Activated CD4-positive, CD25-positive, alpha-beta regulatory T cell (primary cell): ENCODE results near the gene ZBTB7C.

Experiments used
- DNase-seq, 4 experiments: peaks; one replicate each; lab custom pipeline; 2025; lab: John Stamatoyannopoulos, UW

ZBTB7C gene

DNA sequence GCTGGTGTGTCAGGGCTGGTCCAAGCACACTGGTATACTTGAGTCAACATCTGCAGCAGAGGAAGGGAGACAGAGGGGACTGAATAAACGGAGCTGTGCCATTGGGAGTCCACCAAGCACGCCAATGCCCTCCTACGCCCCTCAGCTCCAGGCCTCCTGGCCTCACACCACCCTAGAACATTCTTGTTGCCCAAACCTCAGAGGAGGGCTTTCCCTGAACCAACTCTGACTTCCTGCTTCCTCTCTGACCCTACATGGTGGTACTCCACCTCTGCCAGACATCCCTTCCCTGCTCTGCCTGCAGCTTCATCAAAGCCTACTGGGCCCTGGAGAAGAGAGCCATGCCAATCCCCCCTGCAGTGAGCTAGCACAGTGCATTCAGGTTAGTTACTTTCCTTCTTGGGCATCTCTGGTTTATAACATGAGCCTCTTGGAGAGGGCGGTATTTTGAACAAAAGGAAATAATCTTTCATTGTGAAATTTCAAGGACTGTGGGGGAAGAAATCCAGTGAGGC is 54.4 kb downstream of the ZBTB7C start:
- DNase-seq = no peak

DNA sequence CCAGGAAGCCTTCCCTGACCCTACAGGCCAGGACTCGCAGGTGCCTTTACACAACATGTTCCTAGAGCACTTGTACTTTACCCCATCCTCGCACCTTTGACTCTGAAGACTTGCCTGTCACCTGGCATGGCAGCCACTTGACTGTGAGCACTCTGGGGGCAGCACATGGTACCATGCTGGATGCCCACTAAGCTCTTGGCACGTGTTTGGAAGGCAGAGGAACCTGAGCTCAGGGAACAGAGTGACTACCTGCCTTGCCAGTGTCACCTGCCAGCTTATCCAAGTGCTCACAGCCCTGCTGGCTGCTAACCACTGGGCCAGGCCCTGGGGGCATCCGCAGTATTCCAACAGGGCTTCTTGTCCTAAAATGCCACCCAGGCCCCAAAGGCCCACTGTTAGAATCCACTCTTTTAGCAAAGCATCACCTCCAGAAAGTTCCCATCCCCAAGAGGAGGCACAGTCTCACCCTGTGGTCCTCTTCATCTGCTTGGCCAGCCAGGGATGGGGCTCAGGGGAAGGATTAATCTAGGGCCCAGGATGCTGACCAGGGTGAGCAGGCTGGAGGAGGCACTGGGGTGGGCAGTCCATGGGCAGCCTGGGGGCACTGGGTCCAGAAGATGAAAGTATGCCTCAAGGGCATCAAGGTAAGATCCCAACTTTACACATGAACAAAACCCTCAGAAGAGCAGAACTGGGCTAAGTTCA is 57.0 kb downstream of the ZBTB7C start:
- no peak for DNase-seq

DNA sequence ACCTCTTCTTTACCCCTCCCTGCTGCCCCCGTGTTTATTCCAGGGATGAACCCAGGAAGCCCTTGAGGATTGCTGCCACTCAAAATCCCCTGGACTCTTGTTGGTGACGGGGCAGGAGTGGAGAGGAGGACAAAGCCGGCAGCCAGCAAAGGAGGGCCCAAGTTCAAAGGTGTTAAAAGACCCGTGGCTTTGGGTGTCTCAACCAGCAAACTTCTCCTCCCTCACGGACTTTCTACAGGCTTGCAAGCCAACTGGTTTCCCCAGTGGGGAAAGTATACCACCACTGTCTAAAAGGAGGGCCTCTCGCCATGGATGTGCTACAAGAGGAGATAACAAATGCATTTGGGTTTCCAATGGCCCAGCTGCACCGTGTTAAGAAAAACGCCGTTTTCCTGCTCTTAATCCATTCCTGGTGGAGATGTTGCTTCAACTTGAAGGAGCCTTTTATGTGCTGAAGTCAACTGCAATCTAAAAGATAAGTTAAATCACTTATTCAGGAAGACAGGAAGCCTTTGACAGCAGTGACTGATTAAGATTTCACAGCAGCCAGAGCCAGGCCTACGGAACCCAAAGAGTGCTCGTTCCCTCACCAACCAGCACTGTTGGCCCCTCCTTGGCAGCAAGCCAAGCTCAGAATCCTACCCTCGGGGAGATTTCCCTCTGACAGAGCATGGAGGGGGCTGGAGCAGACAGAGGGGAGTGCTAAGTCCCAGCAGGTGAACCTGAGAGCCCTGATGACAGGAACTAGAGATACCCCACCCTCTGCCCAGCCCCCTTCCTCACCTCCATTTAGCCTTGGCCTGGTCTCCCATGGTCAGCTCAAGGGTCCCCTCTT is 57.8 kb downstream of the ZBTB7C start:
- no peak for DNase-seq

DNA sequence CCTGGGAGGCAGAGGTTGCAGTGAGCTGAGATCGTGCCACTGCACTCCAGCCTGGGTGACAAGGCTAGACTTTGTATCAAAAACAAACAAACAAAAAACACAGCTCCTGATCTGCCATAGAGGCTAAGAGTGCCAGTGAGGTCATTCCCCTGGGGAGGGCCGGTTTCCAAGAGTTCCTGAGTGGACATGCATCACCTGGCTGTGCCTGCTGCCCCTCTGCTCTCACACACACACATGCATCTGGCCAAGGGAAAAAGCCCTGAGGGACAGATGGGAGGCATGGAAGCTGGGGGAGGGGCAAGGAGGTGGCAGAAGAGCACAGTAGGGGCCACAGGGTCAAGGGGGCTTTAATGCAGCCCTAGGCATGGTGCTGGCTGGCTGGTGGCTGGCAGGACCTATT is 60.4 kb downstream of the ZBTB7C start:
- no peak for DNase-seq

DNA sequence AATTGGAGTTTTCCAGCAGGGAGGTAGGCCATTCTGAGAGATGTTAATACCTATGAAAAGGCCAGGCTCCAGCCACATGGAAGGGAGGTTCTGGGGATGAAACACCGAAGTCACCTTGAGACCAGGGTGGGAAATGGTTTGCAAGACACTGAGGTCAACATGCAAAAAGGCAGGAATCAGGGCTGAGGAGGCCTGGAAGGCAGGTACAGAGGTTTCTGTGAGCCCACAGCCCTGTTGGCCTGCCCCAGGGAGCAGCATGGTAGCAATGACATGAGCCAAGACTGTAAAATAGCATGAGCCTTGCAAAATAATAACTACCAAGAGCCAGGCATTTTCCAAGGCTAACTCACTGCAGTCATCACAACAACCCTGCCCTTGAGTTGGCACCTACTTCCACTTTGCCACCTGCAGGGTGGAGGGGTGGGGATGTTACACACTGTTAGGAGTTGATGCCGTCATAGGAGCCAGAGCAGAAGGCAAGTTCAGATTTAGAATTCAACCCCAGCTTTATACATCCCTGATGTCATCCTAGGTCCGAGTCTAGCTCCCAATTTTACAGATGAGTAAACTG is 61.3 kb downstream of the ZBTB7C start:
- no peak for DNase-seq

DNA sequence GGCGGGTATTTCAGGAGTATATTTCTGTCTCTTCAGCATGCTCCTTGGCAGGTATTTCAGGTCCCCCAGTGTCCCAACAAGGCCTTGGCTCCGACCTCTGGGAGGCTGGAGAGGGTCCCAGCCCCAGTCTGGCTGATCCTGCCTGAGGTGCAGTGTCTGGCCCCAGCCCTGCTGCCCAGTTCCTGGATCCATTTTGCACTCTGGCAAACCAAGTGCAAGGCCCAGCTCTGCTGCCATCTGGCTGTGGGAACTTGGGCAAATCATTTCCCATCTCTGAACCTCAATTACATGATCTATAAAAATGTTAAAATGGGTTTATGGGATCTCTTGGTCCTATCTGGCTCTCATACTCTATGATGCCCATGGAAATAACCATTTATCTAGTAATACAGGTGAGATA is 63.6 kb downstream of the ZBTB7C start:
- no peak for DNase-seq

- no peak for DNase-seq
Observed at GRCh38 chr18:48342581-48342980, 66.6 kb downstream of the ZBTB7C start.

GRCh38 chr18:48342125-48342524 is 67.1 kb downstream of the ZBTB7C start:
- no peak for DNase-seq

DNA sequence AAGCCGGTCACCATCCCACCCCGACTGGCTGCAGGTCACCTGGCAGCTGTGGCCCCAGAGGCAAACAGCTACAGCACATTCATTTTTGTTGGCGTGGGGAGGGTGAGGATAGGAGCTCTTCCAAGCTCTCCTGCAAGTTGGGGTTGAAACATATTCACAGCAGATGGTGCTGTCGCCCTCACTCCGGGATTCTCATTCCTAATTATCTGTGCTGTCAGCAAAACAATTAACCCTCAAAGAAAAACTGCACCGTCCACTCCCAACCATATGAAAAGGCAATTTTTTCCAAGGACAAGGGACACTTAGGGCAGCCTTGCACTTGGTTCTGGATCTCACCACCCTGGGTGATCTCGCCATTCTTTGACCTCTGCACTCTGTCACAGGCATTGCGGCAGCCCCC is 68.6 kb downstream of the ZBTB7C start:
- no peak for DNase-seq

DNA sequence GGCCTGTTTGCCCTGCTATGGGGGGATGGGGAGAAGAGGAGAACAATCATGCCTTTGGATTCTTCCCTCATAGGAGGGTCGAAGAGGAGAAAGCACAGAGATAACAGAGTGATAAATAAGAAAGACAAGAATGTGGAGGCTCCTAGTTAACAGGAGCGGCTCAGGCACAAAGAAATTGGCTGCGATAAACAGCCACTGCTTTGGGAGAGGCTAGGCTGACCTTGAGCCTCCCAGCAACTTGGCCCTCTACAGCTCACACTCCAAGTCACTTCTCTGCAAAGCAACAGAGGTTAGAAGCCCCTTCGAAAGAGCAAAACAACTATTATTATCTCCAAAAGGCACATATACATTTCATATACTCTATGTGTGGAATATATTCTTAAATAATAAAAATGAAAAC is 69.5 kb downstream of the ZBTB7C start:
- no peak for DNase-seq

- no peak for DNase-seq
Observed at GRCh38 chr18:48338915-48339314, 70.3 kb downstream of the ZBTB7C start.

GRCh38 chr18:48337053-48337452 is 72.1 kb downstream of the ZBTB7C start:
- DNase-seq = no peak

GRCh38 chr18:48336332-48336731 is 72.9 kb downstream of the ZBTB7C start:
- DNase-seq = no peak

- no peak for DNase-seq
Observed at GRCh38 chr18:48335829-48336228, 73.4 kb downstream of the ZBTB7C start.

GRCh38 chr18:48334845-48335244 is 74.3 kb downstream of the ZBTB7C start:
- DNase-seq = no peak

DNA sequence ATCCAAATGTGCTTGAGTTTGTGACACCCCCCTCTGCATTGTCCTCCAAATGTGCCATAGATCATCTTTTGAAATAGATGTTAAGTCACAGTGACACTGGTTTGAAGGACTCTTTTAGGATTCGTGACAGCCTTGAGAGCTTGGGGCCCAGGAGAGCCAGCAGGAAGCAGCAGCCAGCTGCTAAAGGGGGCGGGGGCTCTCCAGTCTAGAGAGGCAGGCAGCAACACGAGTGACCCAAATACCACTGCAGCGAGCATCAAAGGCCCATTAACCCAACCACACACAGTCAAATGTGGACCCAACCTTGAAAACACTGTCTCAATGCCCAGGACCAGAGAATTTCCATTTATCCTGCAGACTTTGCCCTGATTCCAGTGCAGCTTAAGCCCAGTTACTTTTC is 75.6 kb downstream of the ZBTB7C start:
- no peak for DNase-seq

DNA sequence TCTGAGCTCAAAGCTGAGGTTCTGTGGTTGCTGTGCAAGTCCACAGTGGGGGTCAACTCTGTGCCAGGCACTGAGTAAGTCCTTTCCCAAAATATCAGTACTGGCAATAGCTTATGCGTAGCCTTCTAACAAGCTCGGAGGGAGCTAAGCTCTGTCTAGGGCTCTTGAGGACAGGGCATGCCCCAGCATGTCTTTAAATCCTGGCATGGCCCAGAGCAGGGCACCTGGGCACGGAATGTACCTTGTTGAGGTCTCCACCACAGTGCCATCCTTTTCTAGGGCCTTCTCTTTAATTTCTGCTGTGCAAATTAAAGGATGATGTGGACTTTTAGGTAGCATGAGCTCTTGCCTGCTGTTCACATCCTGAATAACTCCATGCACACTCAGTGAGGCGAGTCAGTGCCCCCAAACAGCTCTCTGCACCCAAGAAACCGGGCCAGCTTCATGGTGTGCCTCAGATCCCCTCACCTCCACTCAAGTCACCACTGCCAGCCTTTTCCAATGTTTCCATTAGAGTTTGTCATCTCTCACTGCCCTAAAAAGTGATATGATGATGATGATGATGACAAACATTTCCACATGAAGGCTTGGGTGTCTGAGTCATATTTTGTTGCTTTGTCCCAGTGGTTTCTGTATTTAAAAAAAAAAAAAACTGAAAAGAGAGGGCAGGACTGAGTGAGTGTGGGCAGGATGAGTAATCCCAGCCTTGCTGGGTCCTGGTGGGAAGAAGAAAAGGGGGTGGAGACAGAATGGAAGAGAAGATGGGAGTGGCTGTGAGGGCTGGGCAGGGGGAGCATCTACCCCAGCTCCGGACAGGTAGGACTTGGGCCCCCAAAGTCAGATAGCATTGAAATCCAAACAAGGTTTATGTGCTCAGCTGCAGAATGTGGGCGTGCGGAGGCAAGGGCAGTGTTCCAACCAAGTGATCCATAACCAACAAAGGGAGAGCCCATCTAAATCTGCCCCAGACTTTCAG is 78.9 kb downstream of the ZBTB7C start:
- DNase-seq = no peak

DNA sequence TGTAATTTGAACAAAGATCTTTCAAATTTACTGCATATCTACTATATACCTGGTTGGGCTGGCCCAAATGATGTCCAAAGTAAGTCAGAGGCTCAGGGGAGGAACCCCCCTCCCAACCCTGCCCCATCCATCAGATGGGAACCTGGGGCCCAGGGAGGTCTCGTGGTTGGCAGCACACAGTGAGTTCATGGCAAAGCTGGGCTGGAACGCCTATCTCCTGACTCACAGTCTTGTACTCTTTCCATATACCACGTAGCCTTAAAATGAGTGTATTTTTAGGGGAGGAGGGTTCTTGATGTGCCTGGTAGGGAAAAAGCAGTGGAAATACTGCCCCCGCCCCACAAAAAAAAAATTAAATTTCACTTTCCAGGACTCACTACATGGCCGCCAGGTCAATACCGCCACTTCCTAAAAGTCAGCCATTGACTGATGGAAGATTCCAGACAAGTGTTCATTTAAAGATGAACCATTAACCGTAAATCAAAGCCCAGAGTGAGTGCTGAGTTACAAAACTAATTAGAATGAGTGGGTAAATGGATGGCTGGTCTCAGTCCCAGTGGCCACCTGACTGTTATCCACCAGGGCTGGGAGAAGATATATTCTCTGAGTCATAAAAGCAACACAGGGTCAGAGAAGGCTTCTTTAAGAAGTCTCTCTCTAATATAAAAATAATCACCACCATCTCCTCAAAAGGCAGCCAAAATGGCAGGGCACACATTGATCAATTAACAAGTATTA is 80.5 kb downstream of the ZBTB7C start:
- DNase-seq = no peak

DNA sequence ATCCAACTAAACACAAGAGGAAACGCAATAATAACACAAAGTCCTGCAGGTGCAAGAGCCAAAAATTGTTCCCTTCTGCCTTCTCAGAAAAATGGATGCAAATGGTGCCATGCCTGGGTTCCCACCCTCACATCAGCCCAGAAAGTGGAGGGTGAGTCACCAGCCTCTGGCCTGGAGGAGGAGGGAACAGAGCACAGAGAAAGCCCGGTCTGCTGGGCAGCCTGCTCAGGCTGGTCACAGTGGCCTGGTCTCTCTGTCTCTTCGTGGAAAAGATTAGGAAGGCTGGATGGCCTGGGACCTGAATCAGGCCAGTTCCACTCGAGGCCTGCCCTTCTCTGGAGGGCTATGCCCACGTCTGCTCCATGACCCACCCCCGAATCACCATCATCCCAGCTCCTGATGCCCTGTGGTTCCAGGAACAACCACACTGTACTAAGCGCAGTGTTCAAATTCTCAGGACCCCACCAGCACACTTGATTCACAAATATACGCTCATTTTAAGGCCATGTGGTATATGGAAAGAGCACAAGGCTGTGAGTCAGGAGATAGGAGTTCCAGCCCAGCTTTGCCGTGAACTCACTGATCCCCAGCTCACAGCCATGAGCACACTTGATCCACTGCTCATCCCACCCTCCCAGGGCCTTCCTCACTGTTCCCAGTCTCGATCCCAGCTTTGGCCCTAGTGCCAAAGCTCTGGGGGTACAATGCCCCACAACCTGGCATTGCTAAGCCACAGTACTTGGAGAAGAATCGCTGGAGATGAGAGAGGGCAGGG is 82.1 kb downstream of the ZBTB7C start:
- no peak for DNase-seq

GRCh38 chr18:48325115-48325665 is 84.0 kb downstream of the ZBTB7C start:
- DNase-seq = no peak
